KBM-7 (cell line): ENCODE measurements around the gene ATP2B3.

ENCODE experiments used
- DNase-seq: peaks from one replicate; pipeline ENCODE4 v3.0.0-alpha.2; 2015
- in situ Hi-C: fragments of 300-500 bp; cut with MboI; formaldehyde crosslinking; loops from 2 replicates; pipeline ENCODE4 v1.14.3; 2020; ENCODE audit warnings: low sequenced_read_pairs, low pct_unique_long_range_greater_than_20kb, mixed read lengths

ATP2B3 gene

DNA sequence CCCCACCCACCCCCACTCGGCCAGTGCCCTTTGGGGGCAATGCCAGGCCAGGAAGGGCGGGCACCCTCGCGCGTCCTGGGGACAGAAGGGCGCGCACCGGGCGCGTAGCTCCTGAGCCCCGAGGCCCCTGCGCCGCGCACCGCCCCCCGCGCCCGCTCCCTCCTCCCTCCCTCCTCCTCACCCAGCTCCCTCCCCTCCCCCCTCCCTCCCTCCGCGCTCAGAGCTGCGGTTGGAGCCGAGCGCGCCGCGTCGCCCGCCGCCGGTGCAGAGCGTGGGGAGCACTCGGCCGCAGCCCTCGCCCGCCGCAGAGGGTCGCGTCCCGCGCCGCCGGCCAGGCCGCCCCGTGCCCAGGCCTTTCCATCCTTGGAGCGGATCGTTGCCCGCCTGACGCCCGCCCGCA lies at the start of gene ATP2B3:
Gene ATP2B3, plus strand, starts transcription at position 220 of the 400 bp plus-strand sequence. CDS start 18,606 bp downstream, outside the sequence.
- in situ Hi-C loops = no loop called here
- DNase-seq = no peak

DNA sequence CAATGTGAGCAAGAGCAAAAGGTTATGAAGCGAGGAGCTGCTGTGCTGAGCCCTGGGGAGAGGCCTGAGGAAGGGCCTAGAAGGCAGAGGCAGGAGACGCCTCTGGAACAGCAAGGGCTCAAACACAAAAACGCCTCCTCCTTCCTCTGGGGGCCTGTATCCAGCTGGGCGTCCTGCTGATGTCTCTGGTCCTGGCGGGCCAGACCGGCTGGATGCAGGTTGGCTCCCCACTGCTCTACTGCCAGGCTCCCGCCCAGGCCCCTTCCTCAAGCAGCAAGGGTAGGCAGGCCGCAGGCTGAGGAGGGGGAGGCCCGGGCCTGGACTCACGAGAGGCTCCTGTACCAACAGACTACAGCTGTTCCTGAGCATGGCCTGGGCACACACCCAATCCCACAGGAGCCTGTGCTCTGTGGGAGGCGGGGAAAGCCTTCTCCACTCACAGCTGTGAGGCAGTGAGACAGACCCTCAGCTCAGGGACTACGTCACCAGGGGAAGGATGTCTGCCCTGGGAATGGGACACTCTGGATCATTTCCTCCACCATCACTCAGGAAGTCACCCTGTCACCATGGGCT lies 49.3 kb upstream of the ATP2B3 start:
- in situ Hi-C loops = no loop called here
- DNase-seq = no peak

DNA sequence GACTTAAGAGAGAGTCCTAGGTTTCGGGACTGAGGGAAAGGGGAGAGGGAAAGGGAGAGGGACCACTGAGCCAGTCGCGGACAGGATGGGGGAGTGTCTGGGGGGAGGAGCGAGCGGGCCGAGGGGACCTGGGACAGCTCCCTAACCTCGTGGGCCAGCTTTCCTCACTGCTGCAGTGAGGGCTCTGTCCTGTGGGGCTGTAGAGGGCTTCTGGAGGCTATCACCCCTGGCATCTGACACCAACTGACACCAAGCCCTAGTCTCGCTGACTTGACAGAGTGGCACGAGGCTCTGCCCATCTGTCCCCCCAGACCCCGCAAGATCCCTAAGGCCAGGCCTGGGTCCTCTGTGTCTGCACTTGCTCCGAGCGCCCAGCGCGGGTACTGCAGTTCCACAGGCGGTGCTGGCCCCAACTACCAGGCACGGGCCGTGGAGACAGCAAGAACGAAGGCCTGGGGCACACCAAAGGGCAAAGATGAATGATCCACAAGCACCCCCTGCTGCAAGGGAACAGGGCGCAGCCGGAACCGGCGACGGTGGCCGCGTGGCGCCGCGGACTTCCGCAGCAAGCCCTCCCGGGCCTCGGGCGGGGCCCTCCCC lies 47.5 kb upstream of the ATP2B3 start:
- peak; percentile 73 for DNase-seq

DNA sequence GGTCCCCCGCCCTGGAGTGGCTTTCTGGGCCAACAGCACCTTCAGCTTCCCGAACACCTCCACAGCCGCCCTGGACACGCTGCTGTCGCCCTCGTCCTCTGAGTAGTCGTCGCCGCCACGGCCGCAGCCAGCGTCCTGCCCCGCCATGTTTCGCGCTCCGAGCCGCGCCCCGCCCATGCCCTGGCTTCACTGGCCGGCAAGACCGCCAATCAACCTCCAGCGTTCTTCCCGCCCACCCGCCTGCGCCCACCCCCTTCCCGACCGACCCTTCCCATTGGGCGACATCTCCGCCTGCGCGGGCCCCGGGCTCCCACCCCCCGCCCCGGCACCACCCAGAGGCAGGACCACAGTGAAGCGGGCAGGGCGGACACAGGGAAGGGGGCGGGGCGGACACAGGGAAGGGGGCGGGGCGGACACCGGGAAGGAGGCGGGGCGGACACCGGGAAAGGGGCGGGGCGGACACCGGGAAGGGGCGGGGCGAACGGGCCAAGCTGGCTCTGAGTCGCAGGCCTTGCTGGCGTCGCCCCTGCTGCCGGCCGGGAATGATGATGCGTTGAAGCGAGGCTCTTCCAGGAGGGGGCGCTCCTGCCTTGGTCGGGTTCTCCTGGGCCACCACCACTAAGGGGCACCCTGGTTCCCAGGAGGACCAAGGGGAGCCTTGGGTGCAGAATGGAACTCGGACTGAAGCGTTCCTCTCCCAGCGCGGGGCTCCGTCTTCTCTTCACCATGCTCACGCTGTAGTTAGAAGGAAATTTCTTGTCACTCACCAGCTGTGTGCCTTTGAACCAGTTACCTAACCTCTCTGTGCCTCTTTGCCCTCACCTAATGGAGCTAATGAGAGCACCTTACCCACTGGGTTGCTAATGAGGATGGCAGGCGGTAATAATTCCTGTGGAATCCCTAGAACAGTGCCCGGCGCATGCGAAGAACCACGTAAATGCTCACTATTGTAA lies 46.8 kb upstream of the ATP2B3 start, which contains the start of gene HAUS7:
Gene HAUS7, minus strand, starts transcription at position 166 of the 953 bp plus-strand sequence. Its CDS starts 19 bp downstream, at position 147.
- in situ Hi-C loops = no loop called here

More for the DNA sequence above, 47.5 kb upstream of the ATP2B3 start:
- in situ Hi-C loops = no loop called here

DNA sequence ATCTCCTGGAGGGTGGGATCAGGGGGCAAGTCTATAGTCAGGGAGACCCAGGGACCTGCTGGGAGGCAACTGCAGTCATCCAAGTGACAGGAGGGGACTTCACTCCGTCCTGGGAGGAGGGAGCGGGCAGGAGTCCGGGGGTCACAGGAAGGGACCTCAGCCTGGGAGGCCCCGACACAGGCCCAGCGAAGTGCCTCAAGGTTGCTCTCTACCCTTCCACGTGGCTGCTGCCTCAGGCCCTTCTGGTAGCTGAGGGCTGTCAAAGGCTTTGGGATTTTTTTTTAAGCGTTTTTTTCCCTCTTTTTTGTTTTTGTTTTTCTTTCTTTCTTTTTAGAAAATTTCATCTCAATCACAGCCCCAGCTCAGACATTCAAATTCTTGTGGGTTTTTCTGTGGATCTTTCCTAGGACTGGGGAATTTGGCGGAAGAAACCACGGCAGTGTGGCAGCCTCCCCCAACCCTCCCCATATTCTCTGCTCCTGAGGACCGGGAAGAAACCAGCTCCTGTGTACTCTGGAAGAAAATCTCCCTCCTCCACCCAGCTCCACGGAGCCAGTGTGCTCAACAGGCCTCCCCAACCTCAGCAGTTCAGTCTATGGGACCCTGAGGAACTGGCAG lies 45.7 kb upstream of the ATP2B3 start:
- in situ Hi-C loops = no loop called here
- DNase-seq = no peak

More for the DNA sequence above, 46.8 kb upstream of the ATP2B3 start, which contains the start of gene HAUS7:
- peak; percentile 93 for DNase-seq

DNA sequence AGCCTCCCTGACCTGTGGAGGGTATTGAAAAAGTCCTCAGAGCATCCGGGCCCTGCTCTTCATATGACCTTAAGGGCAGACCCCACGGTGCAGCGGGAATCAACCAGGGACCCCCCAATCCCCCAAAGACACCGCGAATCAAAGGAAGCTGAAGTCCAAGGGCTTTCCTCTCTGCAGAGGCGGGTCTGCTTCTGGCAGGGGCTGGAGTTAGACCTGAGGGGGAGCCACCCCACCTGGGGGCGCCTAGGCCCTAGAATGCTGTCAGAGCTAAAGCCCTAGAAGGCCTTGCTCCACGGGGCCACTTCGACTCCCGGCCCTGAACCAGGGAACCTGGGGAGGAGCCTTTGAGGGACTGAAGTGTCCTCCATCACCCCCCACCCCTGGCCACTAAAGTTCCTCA lies 44.3 kb upstream of the ATP2B3 start:
- in situ Hi-C loops = no loop called here

DNA sequence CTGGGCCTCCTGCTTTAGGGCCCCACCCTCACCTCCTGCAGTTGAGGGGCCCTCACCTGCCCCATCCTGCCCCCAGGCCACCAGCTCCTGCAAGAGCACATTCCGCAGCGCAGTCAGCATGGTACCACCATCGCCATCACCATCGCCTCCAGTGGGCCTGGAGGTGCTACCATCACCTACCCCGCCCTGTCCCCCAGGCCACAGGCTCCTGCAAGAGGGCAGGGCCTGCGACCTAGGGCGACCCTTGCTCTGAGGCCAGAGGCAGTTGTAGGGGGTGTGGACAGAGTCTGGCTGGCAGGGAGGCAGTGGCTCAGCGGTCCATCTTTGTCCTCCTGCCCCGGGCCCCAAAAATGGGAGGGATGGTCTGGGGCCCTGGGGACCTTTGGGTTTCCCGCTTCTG lies 43.2 kb upstream of the ATP2B3 start:
- in situ Hi-C loops = no loop called here
- no peak for DNase-seq

More for the DNA sequence above, 44.3 kb upstream of the ATP2B3 start:
- no peak for DNase-seq

DNA sequence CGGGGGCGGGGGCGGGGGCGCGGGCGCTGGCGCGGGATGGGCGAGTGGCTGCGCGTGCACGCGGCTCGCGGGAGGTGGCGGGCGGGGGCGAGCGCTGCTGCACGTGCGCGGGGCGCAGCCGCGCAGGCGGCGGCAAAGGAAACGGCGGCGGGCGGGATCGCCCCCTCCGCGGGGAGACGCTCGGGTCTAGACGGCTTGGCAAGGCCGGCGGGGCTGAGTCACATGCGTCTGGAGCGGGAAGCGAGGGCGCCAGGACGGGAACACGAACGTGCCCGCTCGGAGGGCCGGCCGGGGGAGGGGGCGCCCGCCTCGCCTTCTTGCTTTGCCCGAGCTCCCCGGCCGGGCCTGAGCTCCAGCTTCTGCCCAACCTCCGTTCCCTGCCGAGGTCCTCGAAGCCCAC lies 42.7 kb upstream of the ATP2B3 start:
- no peak for DNase-seq
- in situ Hi-C loops = no loop called here

DNA sequence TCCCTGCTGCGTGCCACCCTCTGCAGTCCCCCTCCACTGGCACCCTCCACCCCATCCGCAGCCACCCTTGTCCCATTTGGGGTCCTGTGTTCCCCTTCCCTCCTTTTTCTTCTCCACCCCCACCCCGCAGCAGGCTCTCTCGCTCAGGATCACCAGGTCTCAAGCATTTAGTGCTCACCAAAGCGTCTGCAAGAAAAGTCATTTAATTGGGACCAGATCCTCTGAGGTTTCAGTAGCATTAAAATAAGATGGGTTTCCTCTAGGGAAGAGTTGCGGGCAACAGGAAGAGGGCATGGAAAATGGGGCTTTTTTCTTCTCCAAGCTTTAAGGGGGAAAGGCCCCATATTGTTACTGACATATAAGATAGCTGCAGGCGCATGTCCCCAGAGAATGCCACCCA lies 42.2 kb upstream of the ATP2B3 start:
- in situ Hi-C loops = no loop called here
- DNase-seq = no peak

DNA sequence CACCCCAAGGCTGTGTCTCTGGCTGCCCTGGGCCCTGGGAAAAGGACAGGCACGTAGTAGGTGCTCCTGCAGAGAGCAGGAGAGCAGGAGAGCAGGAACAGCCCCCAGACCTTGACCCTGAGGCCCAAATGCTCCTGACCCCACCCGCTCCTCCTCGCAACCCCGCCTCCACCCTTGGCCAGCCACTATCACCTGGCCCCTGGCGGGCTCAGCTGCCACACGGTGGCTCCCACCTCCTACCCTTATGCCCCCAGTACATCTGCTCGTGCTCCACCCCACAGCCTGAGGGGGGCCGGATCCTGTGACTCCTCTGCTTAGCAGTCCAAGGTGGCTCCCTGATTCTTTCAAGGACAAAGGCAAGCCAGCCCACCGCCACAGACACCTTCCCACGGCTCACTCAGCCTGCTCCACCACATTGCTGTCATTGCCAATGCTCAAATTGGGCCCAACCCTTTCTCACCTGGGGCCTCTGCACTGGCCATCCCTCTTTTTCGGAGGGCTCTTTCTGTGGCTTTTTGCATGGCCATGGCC lies 41.6 kb upstream of the ATP2B3 start:
- in situ Hi-C loops = no loop called here

DNA sequence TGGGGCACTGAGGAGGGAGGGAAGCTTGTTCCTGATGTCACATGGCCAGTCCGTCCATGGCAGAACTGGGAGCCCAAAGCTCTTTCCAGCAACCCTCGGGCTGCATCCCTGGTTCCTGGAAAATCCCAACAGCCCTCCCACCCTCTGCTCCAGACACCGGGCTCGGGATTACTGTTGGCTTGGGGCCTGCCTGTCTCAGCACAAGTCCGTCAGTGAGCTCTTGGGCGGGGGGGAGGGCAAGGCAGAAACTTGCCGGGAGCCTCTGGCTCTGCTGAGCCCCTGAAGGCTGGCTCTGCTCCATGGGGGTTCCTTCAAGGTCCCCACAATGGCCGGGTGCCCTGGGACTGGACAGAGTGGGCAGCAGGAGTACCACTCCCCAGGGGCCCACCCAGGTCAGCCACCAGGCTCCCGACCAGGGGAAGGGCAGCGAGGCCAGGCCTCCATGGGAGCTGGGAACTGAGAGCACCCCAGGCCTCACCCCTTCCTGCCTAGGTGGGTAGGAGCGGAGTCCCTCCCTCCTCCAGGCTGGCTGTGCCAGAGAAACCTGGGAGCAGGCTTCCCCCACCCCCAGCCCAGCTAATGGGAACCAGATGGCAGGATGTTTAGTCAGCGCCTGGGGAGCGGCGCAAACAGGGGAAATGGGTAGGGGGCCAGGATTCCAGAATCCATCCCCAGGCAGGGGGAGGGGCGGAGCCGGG lies 40.6 kb upstream of the ATP2B3 start:
- in situ Hi-C loops = no loop called here
- no peak for DNase-seq

More for the DNA sequence above, 41.6 kb upstream of the ATP2B3 start:
- DNase-seq = no peak

DNA sequence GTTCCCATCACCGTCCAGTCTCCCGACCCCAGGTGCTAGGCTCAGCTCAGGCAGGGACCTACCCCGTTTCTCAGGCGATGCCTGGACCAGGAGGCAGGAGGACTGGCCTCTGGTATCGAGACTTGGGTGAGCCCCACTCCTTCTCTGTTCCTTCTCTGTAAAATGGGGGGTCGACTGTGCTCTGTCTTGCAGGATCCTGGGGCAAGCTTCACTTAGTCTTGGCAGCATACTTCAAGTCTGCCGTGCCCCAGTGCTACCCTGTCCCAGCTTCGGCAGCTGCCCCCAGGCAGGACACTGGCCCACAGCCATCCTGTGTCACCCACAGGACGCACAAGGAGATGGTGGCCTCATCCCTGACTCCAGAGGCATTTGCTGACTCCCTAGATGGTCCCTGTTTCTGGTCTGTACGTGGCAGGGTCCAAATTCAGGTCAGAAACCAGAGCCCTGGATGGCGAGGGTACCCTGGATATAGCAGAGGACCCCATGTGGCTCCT lies 40.0 kb upstream of the ATP2B3 start:
- in situ Hi-C loops = no loop called here
- DNase-seq = no peak

DNA sequence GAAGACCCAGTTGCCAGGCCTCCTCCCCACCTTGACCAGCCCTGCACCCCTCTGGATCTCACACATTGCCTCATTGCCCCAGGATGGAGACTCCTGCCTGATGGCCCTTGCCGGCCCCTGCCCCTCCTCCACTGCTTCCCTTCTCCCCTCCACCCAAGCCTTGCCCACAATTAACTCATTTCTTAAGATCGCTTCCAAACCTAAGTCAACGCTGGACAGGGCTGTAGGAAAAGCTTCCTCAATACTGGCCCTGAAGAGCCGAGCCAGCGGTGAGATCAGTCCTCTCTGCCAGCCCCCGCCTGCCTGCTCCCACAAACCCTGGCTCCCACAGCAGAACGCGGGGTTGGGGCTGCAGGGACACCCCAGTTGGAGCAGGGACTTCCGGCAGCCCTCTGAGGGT lies 39.5 kb upstream of the ATP2B3 start:
- DNase-seq = no peak
- in situ Hi-C loops = no loop called here

DNA sequence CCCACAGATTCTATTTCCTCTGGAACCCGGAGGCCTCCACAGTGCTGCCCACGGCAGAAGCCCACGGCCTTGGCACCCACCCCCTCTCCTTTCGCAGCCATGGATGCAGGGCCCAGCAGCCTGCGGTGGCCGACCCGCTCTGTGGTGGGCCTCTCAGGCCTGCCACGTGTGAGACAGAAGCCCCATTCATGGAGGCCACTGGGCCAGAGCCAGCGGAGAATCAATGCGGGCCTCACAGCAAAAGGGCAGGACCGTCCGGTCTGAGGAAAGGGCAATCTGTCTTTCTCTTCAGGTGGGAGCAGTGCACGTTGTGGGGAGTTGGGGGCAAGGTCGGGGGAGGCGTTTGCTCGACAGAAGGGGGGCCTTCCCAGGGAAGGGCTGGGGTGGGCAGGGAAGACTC lies 38.7 kb upstream of the ATP2B3 start:
- in situ Hi-C loops = no loop called here
- DNase-seq = no peak

DNA sequence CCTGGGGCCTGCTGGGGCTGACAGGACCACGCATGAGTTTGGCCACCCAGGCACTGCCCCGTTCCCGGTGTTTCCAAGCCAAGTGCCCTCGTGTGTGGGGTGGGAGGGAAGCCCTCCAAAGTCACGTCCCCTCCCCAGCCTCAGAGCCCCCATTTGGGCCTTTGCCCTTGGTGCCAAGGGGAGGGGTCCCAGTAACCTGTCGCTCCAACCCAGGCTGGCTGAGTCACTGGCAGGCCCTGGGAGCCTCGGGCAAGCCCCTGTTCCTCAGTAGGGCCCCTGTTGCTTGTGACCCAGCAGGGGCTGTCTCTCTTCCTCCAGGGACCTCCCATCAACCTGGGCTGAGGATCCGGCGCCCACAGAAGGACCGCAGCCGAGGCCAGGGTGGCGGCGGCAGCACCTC lies 36.4 kb upstream of the ATP2B3 start:
- DNase-seq = no peak
- in situ Hi-C loops = no loop called here

DNA sequence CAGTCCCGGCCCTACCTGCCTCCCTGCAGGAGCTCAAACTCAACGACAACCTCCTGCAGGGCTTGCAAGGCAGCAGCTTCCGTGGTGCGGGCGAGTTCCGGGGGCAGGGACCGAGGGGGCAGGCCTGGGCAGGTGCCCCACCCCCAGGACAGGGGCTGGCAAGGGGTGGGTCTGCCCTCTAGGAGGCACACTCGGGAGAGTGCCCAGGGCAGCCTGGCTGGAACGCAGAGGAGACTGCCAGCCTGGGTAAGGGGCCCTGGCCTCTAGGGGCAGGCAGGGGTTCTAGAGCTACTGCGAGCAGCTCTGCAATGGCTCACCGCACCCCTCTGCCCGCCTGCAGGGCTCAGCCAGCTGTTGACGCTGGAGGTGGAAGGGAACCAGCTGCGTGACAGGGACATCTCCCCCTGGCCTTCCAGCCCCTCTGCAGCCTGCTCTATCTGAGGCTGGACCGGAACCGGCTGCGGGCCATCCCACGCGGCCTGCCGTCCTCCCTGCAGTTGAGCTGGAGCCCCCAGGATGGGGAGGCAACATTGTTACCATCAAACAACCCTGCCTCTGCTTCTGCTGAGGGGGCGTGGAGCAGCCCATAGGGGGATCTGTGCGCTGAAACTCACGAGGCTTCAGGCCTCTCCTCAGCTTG lies 34.9 kb upstream of the ATP2B3 start:
- in situ Hi-C loops = no loop called here
- DNase-seq = no peak

DNA sequence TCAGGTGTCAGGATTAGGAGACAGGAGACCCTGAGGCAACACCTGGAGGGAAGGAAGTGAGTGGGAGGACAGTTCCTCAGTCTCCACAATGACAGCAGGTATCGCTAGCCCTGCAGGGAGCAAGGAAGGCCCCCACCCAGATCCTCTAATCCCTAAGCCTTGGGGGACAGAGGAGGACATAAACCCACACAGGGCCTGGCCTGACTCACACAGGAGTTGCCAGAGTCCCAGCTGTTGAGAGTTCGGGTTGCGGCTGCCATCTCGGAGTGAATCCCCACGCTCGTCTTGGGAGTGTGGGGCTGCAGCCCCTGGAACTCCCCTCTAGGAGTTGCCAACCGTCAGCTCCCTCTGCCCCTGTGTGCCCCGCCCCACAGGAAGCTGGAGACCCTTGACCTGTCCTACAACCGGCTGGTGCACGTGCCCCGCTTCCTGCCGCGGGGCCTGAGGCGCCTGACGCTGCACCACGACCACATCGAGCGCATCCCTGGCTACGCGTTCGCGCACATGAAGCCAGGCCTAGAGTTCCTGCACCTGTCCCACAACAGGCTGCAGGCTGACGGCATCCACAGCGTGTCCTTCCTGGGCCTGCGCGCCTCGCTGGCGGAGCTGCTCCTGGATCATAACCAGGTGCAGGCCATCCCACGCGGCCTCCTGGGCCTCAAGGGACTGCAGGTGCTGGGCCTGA lies 31.9 kb upstream of the ATP2B3 start:
- DNase-seq = no peak
- in situ Hi-C loops = no loop called here

DNA sequence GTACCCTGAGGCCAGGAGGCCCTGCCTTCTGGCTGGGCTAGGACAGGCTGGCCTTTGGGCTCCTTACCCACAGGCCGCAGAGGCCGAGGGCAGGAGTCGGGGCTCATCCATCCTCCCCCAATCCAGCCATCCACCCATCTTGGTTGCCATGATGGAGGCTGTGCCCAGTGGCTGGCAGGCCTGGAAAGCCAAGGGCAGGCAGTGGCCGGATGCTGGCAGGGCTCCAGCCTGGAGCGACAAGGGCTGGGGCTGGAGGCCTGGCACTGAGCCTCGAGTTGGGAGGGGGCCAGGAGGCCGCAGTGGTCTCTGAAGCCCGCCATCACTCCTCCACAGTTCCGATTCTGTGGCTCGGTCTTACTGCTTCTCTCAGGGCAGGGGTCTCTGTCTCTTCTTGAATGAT lies 31.3 kb upstream of the ATP2B3 start:
- in situ Hi-C loops = no loop called here
- DNase-seq = no peak
